SK-N-MC (cell line): ENCODE data around the gene CHPF.
A peak's percentile ranks its signal among the peaks of the same experiment; 100 is the strongest.

ENCODE experiments used
- DNase-seq: peaks from one replicate; pipeline ENCODE4 v3.0.0-alpha.2; 2011; ENCODE audit warnings: low read depth, low spot score
- H3K27ac ChIP-seq: fragments of 200-600 bp; sonication (generic); 2 replicates; pipeline ENCODE4 v1.5.1; 2016; ENCODE audit warnings: mixed run types
- H3K36me3 ChIP-seq: fragments of 200-600 bp; sonication (generic); 2 replicates; pipeline ENCODE4 v1.6.1; 2017; ENCODE audit warnings: antibody characterized with exemption, low read length, mixed read lengths; ENCODE audit not compliant: insufficient read depth
- H3K4me3 ChIP-seq: fragments of 200-600 bp; sonication (generic); 2 replicates; pipeline ENCODE4 v1.5.1; 2016
- H3K9ac ChIP-seq: fragments of 200-600 bp; sonication (generic); 2 replicates; pipeline ENCODE4 v1.8.0; 2017; ENCODE audit warnings: mixed run types, mixed read lengths; ENCODE audit not compliant: insufficient read length
- H3K9me3 ChIP-seq: fragments of 200-600 bp; sonication (generic); 2 replicates; pipeline ENCODE4 v1.6.1; 2017; ENCODE audit warnings: low read depth, mild to moderate bottlenecking, antibody characterized with exemption, low read length, moderate library complexity, mixed read lengths
- EZH2 ChIP-seq: fragments of 200-600 bp; sonication (generic); IDR thresholded peaks from one replicate; pipeline ENCODE4 v1.6.1; 2017; ENCODE audit warnings: antibody characterized with exemption
- FOXP2 ChIP-seq: optimal IDR thresholded peaks from 2 replicates; pipeline ENCODE3; 2011; ENCODE audit warnings: mild to moderate bottlenecking, moderate library complexity; ENCODE audit not compliant: insufficient read depth; ENCODE audit errors: extremely low read length, control extremely low read depth
- POLR2AphosphoS5 ChIP-seq: IDR thresholded peaks from 2 replicates; pipeline ENCODE4 v1.6.1; 2012; ENCODE audit warnings: mild to moderate bottlenecking, low read depth, low read length, borderline replicate concordance

Gene CHPF

GRCh38 chr2:219508971-219509779 lies 34.4 kb downstream of the CHPF start:
- no peak overlapping the region for H3K9ac ChIP-seq
- H3K36me3 ChIP-seq: no peaks in the 10 kb centered on the region
- peak overlapping the region; percentile 65 for H3K4me3 ChIP-seq
- no peaks in the 10 kb centered on the region for H3K9me3 ChIP-seq
- peak overlapping the region; percentile 38; the same call in 1 of the 2 replicates for H3K27ac ChIP-seq
- TF ChIP-seq FOXP2 (no peak), POLR2AphosphoS5 (0 out of 2 replicates have a peak, but pooled peaks have one; percentile 12)
- no peak for DNase-seq

- no peaks in the 10 kb centered on the region for H3K9me3 ChIP-seq
- H3K9ac ChIP-seq: no peak overlapping the region
- no peaks in the 10 kb centered on the region for H3K36me3 ChIP-seq
- H3K4me3 ChIP-seq: peak overlapping the region; percentile 62; the same call in 1 of the 2 replicates
- TF ChIP-seq EZH2 (no peak), POLR2AphosphoS5 (no peak), FOXP2 (no peak)
- H3K27ac ChIP-seq: peak overlapping the region; percentile 92; the same call in 1 of the 2 replicates
- no peak for DNase-seq
Observed at GRCh38 chr2:219508444-219508734, 35.2 kb downstream of the CHPF start.

DNA sequence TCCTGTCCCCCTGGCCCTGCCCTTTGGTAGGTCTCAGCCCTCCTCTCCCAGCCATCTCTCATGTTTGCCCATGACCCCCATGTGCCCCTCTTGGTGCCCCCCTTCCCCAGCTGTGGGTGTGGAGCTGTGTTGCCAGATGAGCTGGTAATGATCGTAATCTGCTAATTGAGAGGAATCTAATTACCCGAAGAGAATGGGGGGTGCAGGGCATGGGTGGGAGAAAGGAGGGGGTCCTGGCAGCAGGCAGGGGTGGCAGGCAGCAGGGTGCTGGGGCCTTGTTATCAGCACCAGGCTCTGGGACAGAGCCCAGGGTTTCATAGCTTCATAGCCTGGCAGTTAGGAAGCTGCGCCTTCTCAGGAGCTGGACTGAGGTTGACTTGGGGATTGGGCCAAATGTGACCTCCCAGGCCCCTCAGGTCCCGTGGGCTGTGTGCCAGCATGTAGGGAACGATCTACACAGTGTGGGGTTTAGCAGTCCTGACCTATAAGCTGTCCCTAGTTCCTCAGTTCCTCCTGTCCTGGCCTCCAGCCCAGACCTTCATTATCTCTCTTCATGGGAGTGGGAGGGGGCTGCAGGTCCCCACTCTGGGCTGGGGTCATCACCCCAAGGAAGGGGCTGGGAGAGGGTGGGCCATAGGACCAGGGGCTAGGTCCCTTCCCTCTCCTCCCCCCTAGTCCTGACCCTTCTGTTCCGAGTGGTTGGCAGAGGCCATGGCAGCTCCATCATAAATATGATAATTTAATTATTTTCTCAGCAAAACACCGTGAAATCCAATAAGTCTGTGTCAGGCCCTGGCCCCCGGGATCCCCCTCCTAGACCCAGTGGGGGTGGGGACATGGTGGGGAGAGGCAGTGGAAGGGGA lies 35.8 kb downstream of the CHPF start:
- no peak for DNase-seq
- H3K9me3 ChIP-seq: no peaks in the 10 kb centered on the region
- H3K9ac ChIP-seq: peak overlapping the region; percentile 43

GRCh38 chr2:219506802-219507526 lies 36.6 kb downstream of the CHPF start:
- Histone ChIP-seq H3K4me3 (peak overlapping the region; percentile 62), H3K27ac (peak overlapping the region; percentile 92), H3K9me3 (no peaks in the 10 kb centered on the region), H3K36me3 (no peaks in the 10 kb centered on the region), H3K9ac (peak overlapping the region; percentile 43)
- peak; percentile 45 for DNase-seq
- TF ChIP-seq POLR2AphosphoS5 (peak; percentile 60), EZH2 (no peak), FOXP2 (no peak)

More for the DNA sequence above, 35.8 kb downstream of the CHPF start:
- Histone ChIP-seq H3K36me3 (no peaks in the 10 kb centered on the region), H3K4me3 (peak overlapping the region; percentile 62), H3K27ac (peak overlapping the region; percentile 92)
- TF ChIP-seq FOXP2: no peak
- no peak for TF ChIP-seq EZH2
- no peak for TF ChIP-seq POLR2AphosphoS5

DNA sequence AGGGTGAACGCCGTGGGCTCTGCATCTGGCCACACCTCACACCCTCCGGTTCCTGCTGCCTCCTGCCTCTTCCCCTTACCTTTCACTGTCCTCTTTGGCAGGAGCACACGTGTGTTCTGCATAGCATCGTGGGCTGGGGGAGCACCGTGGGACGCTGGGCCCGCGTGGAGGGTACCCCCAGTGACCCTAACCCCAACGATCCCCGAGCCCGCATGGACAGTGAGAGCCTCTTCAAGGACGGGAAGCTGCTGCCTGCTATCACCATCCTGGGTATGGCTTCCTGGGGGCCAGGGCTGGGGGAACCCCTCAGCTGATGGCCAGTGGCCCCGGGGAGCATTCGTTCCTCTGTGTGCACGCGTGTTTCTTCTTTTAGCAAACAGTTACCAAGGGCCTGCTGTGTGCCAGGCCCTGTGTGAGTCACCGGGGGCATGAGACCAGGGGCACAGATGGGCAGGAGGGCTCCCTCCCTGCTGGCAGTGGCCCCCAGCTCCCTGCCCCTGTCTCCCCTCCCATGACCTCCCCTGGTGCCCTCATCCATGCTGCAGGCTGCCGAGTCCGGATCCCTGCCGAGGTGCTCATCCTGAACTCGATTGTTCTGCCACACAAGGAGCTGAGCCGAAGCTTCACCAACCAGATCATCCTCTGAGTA lies 37.3 kb downstream of the CHPF start:
- Histone ChIP-seq H3K27ac (peak overlapping the region; percentile 92), H3K36me3 (no peaks in the 10 kb centered on the region), H3K9ac (no peak overlapping the region), H3K9me3 (no peaks in the 10 kb centered on the region), H3K4me3 (peak overlapping the region; percentile 62)
- no peak for DNase-seq
- TF ChIP-seq FOXP2: no peak
- TF ChIP-seq POLR2AphosphoS5: no peak
- no peak for TF ChIP-seq EZH2

GRCh38 chr2:219505585-219505984 lies 38.0 kb downstream of the CHPF start:
- Histone ChIP-seq H3K9ac (no peak overlapping the region), H3K27ac (no peak overlapping the region), H3K9me3 (no peaks in the 10 kb centered on the region), H3K36me3 (no peaks in the 10 kb centered on the region), H3K4me3 (no peak overlapping the region)
- TF ChIP-seq FOXP2 (no peak), EZH2 (no peak), POLR2AphosphoS5 (no peak)
- DNase-seq: no peak

- Histone ChIP-seq H3K27ac (no peak overlapping the region), H3K9ac (no peak overlapping the region), H3K36me3 (no peaks in the 10 kb centered on the region), H3K9me3 (no peaks in the 10 kb centered on the region), H3K4me3 (no peak overlapping the region)
- TF ChIP-seq POLR2AphosphoS5 (no peak), EZH2 (no peak), FOXP2 (no peak)
- DNase-seq: no peak
Observed at GRCh38 chr2:219502618-219503017, 41.0 kb downstream of the CHPF start.
